Lung (tissue), 12 donors: ENCODE measurements around the gene PAPPA. TPM values are rescaled to one million over a fixed set of nuclear protein-coding genes. Genes with fewer than 3 reads are reported as not detected.

Experiments used
- ATAC-seq: fragments of 200-7000 bp; cut with Tn5 transposase; one replicate; pipeline ENCODE4 v1.9.1; 2020; ENCODE audit warnings: moderate number of reproducible peaks; ENCODE audit not compliant: insufficient read depth, low FRiP score
- DNase-seq, 3 donors: peaks; one replicate each; pipeline ENCODE4 v3.0.0-alpha.2; 2013 to 2017
- H3K27ac ChIP-seq, 2 donors: one replicate each; pipeline ENCODE4 v1.5.1; 2013; ENCODE audit warnings: mild to moderate bottlenecking in 2 of 2, moderate library complexity in 2 of 2, control low read depth in 1 of 2, inconsistent platforms in 1 of 2, low read depth in 1 of 2, low read length in 1 of 2
- H3K27me3 ChIP-seq, 3 donors: one replicate each; pipeline ENCODE4 v1.5.1; 2013; ENCODE audit warnings: low read length in 2 of 3; ENCODE audit not compliant: control insufficient read depth in 3 of 3, insufficient read depth in 3 of 3
- H3K36me3 ChIP-seq, 4 donors: one replicate each; pipeline ENCODE4 v1.5.1; 2013; ENCODE audit warnings: low read length in 4 of 4, mild to moderate bottlenecking in 1 of 4, moderate library complexity in 1 of 4; ENCODE audit not compliant: control insufficient read depth in 4 of 4, insufficient read depth in 4 of 4
- H3K4me1 ChIP-seq, 5 donors: one replicate each; pipeline ENCODE4 v1.5.1; 2013; ENCODE audit warnings: low read length in 5 of 5, mild to moderate bottlenecking in 2 of 5, moderate library complexity in 1 of 5; ENCODE audit not compliant: control insufficient read depth in 5 of 5, insufficient read depth in 5 of 5
- H3K4me3 ChIP-seq: one replicate; pipeline ENCODE4 v1.5.1; 2013; ENCODE audit warnings: mild to moderate bottlenecking, control low read depth, moderate library complexity
- H3K9ac ChIP-seq, 2 donors: one replicate each; pipeline ENCODE4 v1.5.1; 2013; ENCODE audit warnings: low read length in 2 of 2, control low read depth in 1 of 2; ENCODE audit not compliant: insufficient read depth in 1 of 2
- H3K9me3 ChIP-seq, 4 donors: one replicate each; pipeline ENCODE4 v1.5.1; 2013; ENCODE audit warnings: low read length in 3 of 4, mild to moderate bottlenecking in 1 of 4, moderate library complexity in 1 of 4; ENCODE audit not compliant: control insufficient read depth in 4 of 4, insufficient read depth in 3 of 4
- CTCF ChIP-seq: IDR thresholded peaks from 2 replicates; pipeline ENCODE4 v1.5.1; 2012; ENCODE audit warnings: mild to moderate bottlenecking; ENCODE audit errors: control extremely low read depth, extremely low read depth
- WGBS, 2 donors: extraction: QIAGEN DNeasy Blood & Tissue Kit; methylation state at CpG; one replicate each; pipeline ENCODE4 v1.1.7; 2013; 5-methylcytosine and 5-hydroxymethylcytosine counted together
- polyA plus RNA-seq, 2 donors: library from polyadenylated mRNA; stranded (reverse); fragments of 200-250 nt; gene quantifications; one replicate each; pipeline ENCODE4 v1.2.1, GENCODE V29; 2013
- total RNA-seq, 2 donors: library from RNA; depleted of rRNA in 1 of 2; stranded (reverse); fragments of >200 nt in 1 of 2; gene quantifications; one replicate each; pipeline ENCODE4 v1.2.1, GENCODE V29; 2014 to 2021
- donor health status: control.
- donor health status: control.
- donor health status: Bipolar disorder and iron deficiency.
- donor health status: healthy.
- donor health status: DM: yes; HTN: yes; CAD: no.

Gene PAPPA
- total and polyA plus RNA-seq, 4 donors = 0.45 to 6.7 (median 3.6) TPM

GRCh38 chr9:116381350-116381749 lies 227.8 kb downstream of the PAPPA start:
- Histone ChIP-seq H3K9ac (no peak overlapping the region), H3K4me3 (no peak overlapping the region), H3K9me3 (peaks cover 0 to 2% (median 0%) of the 10 kb centered on the region in 4 donors), H3K4me1 (peaks cover 0 to 26% (median 6%) of the 10 kb centered on the region in 5 donors), H3K27me3 (no peaks in the 10 kb centered on the region), H3K36me3 (peaks cover 0 to 2% (median 0%) of the 10 kb centered on the region in 4 donors), H3K27ac (no peak overlapping the region)
- DNase-seq (no peak), ATAC-seq (no peak)
- no peak for TF ChIP-seq CTCF
- 71 to 82% methylated on average over 2 of the region's 2 CpGs for WGBS, 2 donors

- Histone ChIP-seq H3K9ac (no peak overlapping the region), H3K9me3 (peaks cover 0 to 2% (median 0%) of the 10 kb centered on the region in 4 donors), H3K27me3 (no peaks in the 10 kb centered on the region), H3K36me3 (peaks cover 0 to 2% (median 0%) of the 10 kb centered on the region in 4 donors), H3K4me3 (no peak overlapping the region), H3K27ac (no peak overlapping the region), H3K4me1 (peaks cover 0 to 26% (median 6%) of the 10 kb centered on the region in 5 donors)
- DNase-seq (no peak), ATAC-seq (no peak)
- WGBS, 2 donors = 69 to 72% methylated on average over 4 of the region's 4 CpGs
- TF ChIP-seq CTCF = no peak
These were observed 228.5 kb downstream of the PAPPA start for GRCh38 chr9:116382053-116382452.

- no peak for ATAC-seq
- Histone ChIP-seq H3K4me1 (peaks cover 0 to 26% (median 6%) of the 10 kb centered on the region in 5 donors), H3K9ac (no peak overlapping the region), H3K27me3 (no peaks in the 10 kb centered on the region), H3K36me3 (peaks cover 0 to 2% (median 0%) of the 10 kb centered on the region in 4 donors), H3K9me3 (peaks cover 0 to 2% (median 0%) of the 10 kb centered on the region in 4 donors), H3K27ac (no peak overlapping the region), H3K4me3 (no peak overlapping the region)
- 75 to 76% methylated on average over 5 of the region's 5 CpGs for WGBS, 2 donors
- no peak for DNase-seq
- no peak for TF ChIP-seq CTCF
These were observed 229.5 kb downstream of the PAPPA start for GRCh38 chr9:116383133-116383532.

- peak in 2 of 3 donors; percentile 64 to 68 for DNase-seq
- TF ChIP-seq CTCF = no peak
- H3K36me3 ChIP-seq = peaks cover 0 to 2% (median 0%) of the 10 kb centered on the region in 4 donors
- H3K9ac ChIP-seq = no peak overlapping the region
- peaks cover 0 to 26% (median 6%) of the 10 kb centered on the region in 5 donors for H3K4me1 ChIP-seq
- H3K27me3 ChIP-seq = no peaks in the 10 kb centered on the region
- H3K4me3 ChIP-seq = no peak overlapping the region
- H3K27ac ChIP-seq = no peak overlapping the region
- 48 to 70% methylated on average over 4 of the region's 4 CpGs for WGBS, 2 donors
- ATAC-seq = no peak
- H3K9me3 ChIP-seq = peaks cover 0 to 1% (median 0%) of the 10 kb centered on the region in 4 donors
These were observed 230.3 kb downstream of the PAPPA start for GRCh38 chr9:116383936-116384335.
